Neural cell (in vitro differentiated cells): ENCODE data around the gene INPP4B. TPM values are rescaled to one million over a fixed set of nuclear protein-coding genes. Genes with fewer than 3 reads are reported as not detected.

Experiments
- H2AFZ ChIP-seq: fragments of 200-600, 300-800 bp; sonication (generic), shearing (Covaris generic); 2 replicates; pipeline ENCODE4 v1.6.0; 2014; ENCODE audit warnings: low read depth, mild to moderate bottlenecking, antibody characterized with exemption, low read length, moderate library complexity
- H3F3A ChIP-seq: fragments of 200-600 bp; shearing (Covaris generic); 2 replicates; pipeline ENCODE4 v1.6.1; 2016; ENCODE audit warnings: mild to moderate bottlenecking, moderate library complexity, mixed read lengths, antibody characterized with exemption, low read length; ENCODE audit not compliant: insufficient read depth, poor library complexity, severe bottlenecking
- H3K27ac ChIP-seq: fragments of 200-600, 300-800 bp; sonication (generic), shearing (Covaris generic); 2 replicates; pipeline ENCODE4 v1.5.1; 2014; ENCODE audit warnings: mild to moderate bottlenecking, low read length, moderate library complexity
- H3K27me3 ChIP-seq: fragments of 300-800, 200-600 bp; sonication (generic), shearing (Covaris generic); 2 replicates; pipeline ENCODE4 v1.6.0; 2014; ENCODE audit warnings: mild to moderate bottlenecking, low read depth, low read length, moderate library complexity; ENCODE audit not compliant: insufficient read depth
- H3K36me3 ChIP-seq: fragments of 300-800, 200-600 bp; sonication (generic), shearing (Covaris generic); 2 replicates; pipeline ENCODE4 v1.5.1; 2014; ENCODE audit warnings: mild to moderate bottlenecking, antibody characterized with exemption, low read length, moderate library complexity; ENCODE audit not compliant: insufficient read depth
- H3K4me2 ChIP-seq: fragments of 300-800, 200-600 bp; sonication (generic), shearing (Covaris generic); 2 replicates; pipeline ENCODE4 v1.6.0; 2014; ENCODE audit warnings: mild to moderate bottlenecking, low read length
- H3K4me3 ChIP-seq: fragments of 300-800, 200-600 bp; sonication (generic), shearing (Covaris generic); 2 replicates; pipeline ENCODE4 v1.5.1; 2014; ENCODE audit warnings: mild to moderate bottlenecking, low read length, moderate library complexity
- H3K79me2 ChIP-seq: fragments of 200-600 bp; shearing (Covaris generic); replicated peaks from 2 replicates; pipeline ENCODE4 v1.6.0; 2014; ENCODE audit warnings: mild to moderate bottlenecking, low read length, moderate library complexity; ENCODE audit not compliant: insufficient read depth
- H3K9ac ChIP-seq: fragments of 300-800, 200-600 bp; sonication (generic), shearing (Covaris generic); 2 replicates; pipeline ENCODE4 v1.6.1; 2016; ENCODE audit warnings: mild to moderate bottlenecking, low read length, mixed read lengths
- H3K9me2 ChIP-seq: fragments of 200-600 bp; shearing (Covaris generic); 2 replicates; pipeline ENCODE4 v1.6.1; 2016; ENCODE audit warnings: mild to moderate bottlenecking, low read length, mixed read lengths; ENCODE audit not compliant: insufficient read depth
- H3K9me3 ChIP-seq: fragments of 200-600, 300-800 bp; sonication (generic), shearing (Covaris generic); 2 replicates; pipeline ENCODE4 v1.6.1; 2016; ENCODE audit warnings: mild to moderate bottlenecking, mixed run types, low read length, moderate library complexity, mixed read lengths
- H4K20me1 ChIP-seq: fragments of 200-600 bp; shearing (Covaris generic); 2 replicates; pipeline ENCODE4 v1.6.1; 2016; ENCODE audit warnings: mild to moderate bottlenecking, mixed run types; ENCODE audit not compliant: insufficient read depth
- EP300 ChIP-seq: fragments of 450-650 bp; conservative IDR thresholded peaks from 2 replicates; pipeline ENCODE4 v1.6.1; 2014; ENCODE audit warnings: antibody characterized with exemption, mild to moderate bottlenecking, moderate library complexity; ENCODE audit not compliant: poor library complexity, severe bottlenecking
- EZH2 ChIP-seq: fragments of 200-600, 300-800 bp; shearing (Covaris generic), sonication (generic); IDR thresholded peaks from 2 replicates; pipeline ENCODE4 v1.6.1; 2014; ENCODE audit warnings: antibody characterized with exemption, low read length, borderline replicate concordance, mild to moderate bottlenecking; ENCODE audit not compliant: insufficient read depth, poor library complexity, severe bottlenecking
- MXI1 ChIP-seq: fragments of 450-650 bp; conservative IDR thresholded peaks from 2 replicates; pipeline ENCODE4 v1.6.1; 2014; ENCODE audit warnings: antibody characterized with exemption, mild to moderate bottlenecking; ENCODE audit not compliant: poor library complexity, severe bottlenecking
- POLR2AphosphoS5 ChIP-seq: IDR thresholded peaks from 2 replicates; pipeline ENCODE4 v1.6.1; 2012
- RAD21 ChIP-seq: fragments of 450-650 bp; conservative IDR thresholded peaks from 2 replicates; pipeline ENCODE4 v1.6.1; 2014; ENCODE audit warnings: antibody characterized with exemption, mild to moderate bottlenecking, moderate library complexity
- SMC3 ChIP-seq: fragments of 450-650 bp; conservative IDR thresholded peaks from 2 replicates; pipeline ENCODE4 v1.6.1; 2014; ENCODE audit warnings: antibody characterized with exemption, mild to moderate bottlenecking, moderate library complexity; ENCODE audit not compliant: poor library complexity
- TAF1 ChIP-seq: IDR thresholded peaks from 2 replicates; pipeline ENCODE4 v1.6.1; 2012; ENCODE audit warnings: low read depth
- polyA plus RNA-seq: library from polyadenylated mRNA; depleted of rRNA; stranded (reverse); fragments of >200 nt; gene quantifications from 2 replicates; pipeline ENCODE4 v1.2.3, GENCODE V29; 2014
- TF ChIP-seq, protein P1 (sequence below): IDR thresholded peaks from 2 replicates; pipeline ENCODE4 v1.6.1; 2012; ENCODE audit warnings: borderline replicate concordance
- TF ChIP-seq, protein P2 (sequence below): fragments of 450-650 bp; IDR thresholded peaks from 2 replicates; pipeline ENCODE4 v1.5.1; 2014; ENCODE audit warnings: antibody characterized with exemption, mild to moderate bottlenecking, moderate library complexity; ENCODE audit not compliant: poor library complexity, severe bottlenecking

Gene INPP4B
- polyA plus RNA-seq, 1 donor from 2014 or later: 0.30 TPM

DNA sequence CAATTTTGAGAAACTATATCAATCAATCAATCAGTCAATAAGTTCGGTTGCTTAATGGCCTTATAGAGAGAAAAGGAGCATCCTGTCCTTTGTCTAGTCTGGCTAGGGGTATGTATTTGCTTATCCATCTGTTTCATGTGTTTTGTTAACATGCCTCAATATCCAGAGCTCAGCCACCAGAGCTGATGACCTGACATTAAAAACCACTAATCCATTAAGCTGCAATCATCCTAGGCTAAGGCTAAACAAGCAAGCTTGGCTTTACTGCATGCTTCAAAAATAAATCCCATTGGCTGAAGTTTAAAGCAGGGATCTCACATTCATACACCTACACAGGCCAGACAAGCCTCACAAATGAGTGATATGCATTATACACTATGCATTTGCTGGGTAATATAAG is 139.7 kb downstream of the INPP4B start:
- TF ChIP-seq RAD21 (no peak), MXI1 (no peak), TAF1 (no peak)

GRCh38 chr4:142705820-142706219 is 140.3 kb downstream of the INPP4B start:
- no peaks in the 10 kb centered on the region for H3K9me3 ChIP-seq
- no peak overlapping the region for H3K9ac ChIP-seq
- no peaks in the 10 kb centered on the region for H3K36me3 ChIP-seq
- no peak overlapping the region for H3K4me2 ChIP-seq
- H2AFZ ChIP-seq: no peak overlapping the region
- H3K27ac ChIP-seq: no peak overlapping the region
- H3K27me3 ChIP-seq: no peaks in the 10 kb centered on the region
- H4K20me1 ChIP-seq: no peaks in the 10 kb centered on the region
- no peak overlapping the region for H3K4me3 ChIP-seq
- no peaks in the 10 kb centered on the region for H3K9me2 ChIP-seq
- TF ChIP-seq EZH2: no peak
- H3K79me2 ChIP-seq: no peaks in the 10 kb centered on the region
- no peaks in the 10 kb centered on the region for H3F3A ChIP-seq

More for the DNA sequence above, 139.7 kb downstream of the INPP4B start:
- Histone ChIP-seq H3K9ac (no peak overlapping the region), H3K9me3 (no peaks in the 10 kb centered on the region), H3K79me2 (no peaks in the 10 kb centered on the region), H3F3A (no peaks in the 10 kb centered on the region), H3K4me2 (no peak overlapping the region), H3K9me2 (no peaks in the 10 kb centered on the region), H3K4me3 (no peak overlapping the region), H3K27me3 (no peaks in the 10 kb centered on the region), H3K36me3 (no peaks in the 10 kb centered on the region), H3K27ac (no peak overlapping the region), H4K20me1 (no peaks in the 10 kb centered on the region), H2AFZ (no peak overlapping the region)

DNA sequence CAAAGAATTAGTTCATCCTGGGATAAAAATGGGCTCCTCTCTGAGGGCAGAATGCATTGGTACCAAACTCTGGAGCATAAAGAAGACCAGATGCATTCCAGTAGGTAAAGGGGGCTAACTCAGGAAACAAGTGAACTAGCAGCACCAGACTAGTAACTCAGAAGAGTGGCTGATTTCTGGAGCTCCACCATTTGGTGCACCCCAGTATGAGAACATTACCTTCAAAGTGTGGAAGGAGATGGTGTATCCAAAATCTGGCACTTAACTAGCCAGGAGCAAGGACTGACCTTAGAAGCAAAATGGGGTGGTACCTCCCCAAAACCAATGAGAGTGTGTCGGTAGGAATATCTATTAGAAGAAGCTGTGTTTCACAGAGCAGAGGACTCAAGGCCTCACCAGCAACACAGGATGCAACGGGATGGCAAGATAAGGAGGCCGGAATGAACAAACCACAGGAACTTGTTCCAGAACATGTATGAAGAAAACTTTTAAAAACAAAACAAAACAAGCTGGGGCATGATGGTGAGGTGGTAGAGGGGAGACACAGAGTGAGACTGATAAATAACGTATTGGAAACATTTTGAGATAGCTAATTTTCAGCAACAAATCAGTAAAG is 142.3 kb downstream of the INPP4B start:
- H3K79me2 ChIP-seq: no peaks in the 10 kb centered on the region
- H3K9me2 ChIP-seq: no peaks in the 10 kb centered on the region
- H3F3A ChIP-seq: no peaks in the 10 kb centered on the region
- no peaks in the 10 kb centered on the region for H4K20me1 ChIP-seq
- H3K9ac ChIP-seq: no peak overlapping the region
- no peaks in the 10 kb centered on the region for H3K9me3 ChIP-seq
- H3K4me2 ChIP-seq: no peak overlapping the region
- no peaks in the 10 kb centered on the region for H3K36me3 ChIP-seq
- H2AFZ ChIP-seq: no peak overlapping the region
- no peaks in the 10 kb centered on the region for H3K27me3 ChIP-seq
- H3K4me3 ChIP-seq: no peak overlapping the region
- TF ChIP-seq, protein P1, sequence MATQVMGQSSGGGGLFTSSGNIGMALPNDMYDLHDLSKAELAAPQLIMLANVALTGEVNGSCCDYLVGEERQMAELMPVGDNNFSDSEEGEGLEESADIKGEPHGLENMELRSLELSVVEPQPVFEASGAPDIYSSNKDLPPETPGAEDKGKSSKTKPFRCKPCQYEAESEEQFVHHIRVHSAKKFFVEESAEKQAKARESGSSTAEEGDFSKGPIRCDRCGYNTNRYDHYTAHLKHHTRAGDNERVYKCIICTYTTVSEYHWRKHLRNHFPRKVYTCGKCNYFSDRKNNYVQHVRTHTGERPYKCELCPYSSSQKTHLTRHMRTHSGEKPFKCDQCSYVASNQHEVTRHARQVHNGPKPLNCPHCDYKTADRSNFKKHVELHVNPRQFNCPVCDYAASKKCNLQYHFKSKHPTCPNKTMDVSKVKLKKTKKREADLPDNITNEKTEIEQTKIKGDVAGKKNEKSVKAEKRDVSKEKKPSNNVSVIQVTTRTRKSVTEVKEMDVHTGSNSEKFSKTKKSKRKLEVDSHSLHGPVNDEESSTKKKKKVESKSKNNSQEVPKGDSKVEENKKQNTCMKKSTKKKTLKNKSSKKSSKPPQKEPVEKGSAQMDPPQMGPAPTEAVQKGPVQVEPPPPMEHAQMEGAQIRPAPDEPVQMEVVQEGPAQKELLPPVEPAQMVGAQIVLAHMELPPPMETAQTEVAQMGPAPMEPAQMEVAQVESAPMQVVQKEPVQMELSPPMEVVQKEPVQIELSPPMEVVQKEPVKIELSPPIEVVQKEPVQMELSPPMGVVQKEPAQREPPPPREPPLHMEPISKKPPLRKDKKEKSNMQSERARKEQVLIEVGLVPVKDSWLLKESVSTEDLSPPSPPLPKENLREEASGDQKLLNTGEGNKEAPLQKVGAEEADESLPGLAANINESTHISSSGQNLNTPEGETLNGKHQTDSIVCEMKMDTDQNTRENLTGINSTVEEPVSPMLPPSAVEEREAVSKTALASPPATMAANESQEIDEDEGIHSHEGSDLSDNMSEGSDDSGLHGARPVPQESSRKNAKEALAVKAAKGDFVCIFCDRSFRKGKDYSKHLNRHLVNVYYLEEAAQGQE: no peak
- TF ChIP-seq SMC3 (no peak), TAF1 (no peak), POLR2AphosphoS5 (no peak), EZH2 (no peak), RAD21 (no peak), MXI1 (no peak), EP300 (no peak)
- TF ChIP-seq, protein P2, sequence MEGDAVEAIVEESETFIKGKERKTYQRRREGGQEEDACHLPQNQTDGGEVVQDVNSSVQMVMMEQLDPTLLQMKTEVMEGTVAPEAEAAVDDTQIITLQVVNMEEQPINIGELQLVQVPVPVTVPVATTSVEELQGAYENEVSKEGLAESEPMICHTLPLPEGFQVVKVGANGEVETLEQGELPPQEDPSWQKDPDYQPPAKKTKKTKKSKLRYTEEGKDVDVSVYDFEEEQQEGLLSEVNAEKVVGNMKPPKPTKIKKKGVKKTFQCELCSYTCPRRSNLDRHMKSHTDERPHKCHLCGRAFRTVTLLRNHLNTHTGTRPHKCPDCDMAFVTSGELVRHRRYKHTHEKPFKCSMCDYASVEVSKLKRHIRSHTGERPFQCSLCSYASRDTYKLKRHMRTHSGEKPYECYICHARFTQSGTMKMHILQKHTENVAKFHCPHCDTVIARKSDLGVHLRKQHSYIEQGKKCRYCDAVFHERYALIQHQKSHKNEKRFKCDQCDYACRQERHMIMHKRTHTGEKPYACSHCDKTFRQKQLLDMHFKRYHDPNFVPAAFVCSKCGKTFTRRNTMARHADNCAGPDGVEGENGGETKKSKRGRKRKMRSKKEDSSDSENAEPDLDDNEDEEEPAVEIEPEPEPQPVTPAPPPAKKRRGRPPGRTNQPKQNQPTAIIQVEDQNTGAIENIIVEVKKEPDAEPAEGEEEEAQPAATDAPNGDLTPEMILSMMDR: no peak
- H3K27ac ChIP-seq: no peak overlapping the region
